Skeletal muscle tissue (tissue), 4 donors: ENCODE results near the gene SLC28A3. TPM values are rescaled to one million over a fixed set of nuclear protein-coding genes. Genes with fewer than 3 reads are reported as not detected.

Source experiments
- H3K27ac ChIP-seq: one replicate; pipeline ENCODE4 v1.7.0; 2013; ENCODE audit warnings: mild to moderate bottlenecking, low read depth, low read length, inconsistent platforms
- H3K27me3 ChIP-seq, 3 donors: one replicate each; pipeline ENCODE4 v1.7.0; 2013; ENCODE audit warnings: low read length in 3 of 3; ENCODE audit not compliant: control insufficient read depth in 3 of 3, insufficient read depth in 3 of 3
- H3K36me3 ChIP-seq, 3 donors: one replicate each; pipeline ENCODE4 v1.7.0; 2013; ENCODE audit warnings: low read length in 3 of 3; ENCODE audit not compliant: control insufficient read depth in 3 of 3, insufficient read depth in 3 of 3
- H3K4me1 ChIP-seq, 3 donors: one replicate each; pipeline ENCODE4 v1.7.0; 2013; ENCODE audit warnings: low read length in 3 of 3, mild to moderate bottlenecking in 3 of 3; ENCODE audit not compliant: control insufficient read depth in 3 of 3, insufficient read depth in 3 of 3
- H3K4me3 ChIP-seq, 3 donors: one replicate each; pipeline ENCODE4 v1.7.0; 2013; ENCODE audit warnings: low read length in 3 of 3
- H3K9ac ChIP-seq, 3 donors: one replicate each; pipeline ENCODE4 v1.7.0; 2013; ENCODE audit warnings: low read length in 3 of 3, mild to moderate bottlenecking in 3 of 3, moderate library complexity in 2 of 3, low read depth in 1 of 3
- H3K9me3 ChIP-seq, 3 donors: one replicate each; pipeline ENCODE4 v1.7.0; 2013; ENCODE audit warnings: low read length in 3 of 3; ENCODE audit not compliant: control insufficient read depth in 3 of 3
- total RNA-seq: library from RNA; depleted of rRNA; stranded (reverse); fragments of >200 nt; gene quantifications from one replicate; pipeline ENCODE4 v1.2.3, GENCODE V29; 2014
- donor health status: Osteomylitis.

SLC28A3 gene
- total RNA-seq, 1 donor from 2014 or later = not detected

DNA sequence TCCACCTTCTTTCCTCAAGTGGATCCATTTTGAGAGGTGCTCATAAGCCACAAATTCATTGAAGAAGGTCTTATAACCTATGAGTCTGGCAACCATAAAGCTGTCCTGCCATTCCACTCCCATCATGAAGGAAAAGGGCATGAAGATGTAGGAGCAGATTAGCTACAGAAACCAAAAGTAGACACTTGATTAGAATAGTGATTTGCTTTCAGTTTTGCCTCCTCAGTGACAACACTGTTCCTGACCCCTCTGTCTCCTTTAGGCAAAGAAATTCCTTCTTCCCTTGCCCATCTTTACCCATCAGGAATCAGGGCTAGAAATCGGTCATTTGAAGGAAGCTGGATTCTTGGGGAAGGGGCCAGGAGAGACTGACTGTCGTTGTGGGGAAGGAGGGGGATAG lies 55.2 kb downstream of the SLC28A3 start:
- Histone ChIP-seq H3K27ac (no peak overlapping the region), H3K27me3 (no peaks in the 10 kb centered on the region), H3K4me3 (no peak overlapping the region), H3K4me1 (no peaks in the 10 kb centered on the region), H3K9ac (no peak overlapping the region), H3K9me3 (no peaks in the 10 kb centered on the region), H3K36me3 (no peaks in the 10 kb centered on the region)

DNA sequence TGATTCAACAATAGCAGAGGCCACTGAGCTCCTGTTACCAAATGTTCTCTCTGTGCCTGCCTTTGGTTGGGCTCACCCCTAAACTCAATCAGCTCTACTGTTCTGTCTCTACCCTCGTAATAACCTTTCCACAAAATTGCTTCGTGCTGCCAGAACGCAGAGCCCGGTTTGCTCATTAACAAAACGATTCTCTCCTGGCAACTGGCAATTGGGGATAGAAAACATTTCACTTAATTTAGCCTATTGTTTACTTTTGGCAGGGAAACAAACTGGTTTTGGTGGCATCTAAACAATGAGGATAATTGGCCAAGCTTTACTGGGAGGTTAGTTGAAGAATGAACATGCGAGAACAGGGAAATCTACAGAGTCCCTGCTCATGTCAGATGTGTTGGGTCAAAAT lies 56.6 kb downstream of the SLC28A3 start:
- H3K4me1 ChIP-seq = no peaks in the 10 kb centered on the region
- no peaks in the 10 kb centered on the region for H3K9me3 ChIP-seq
- no peaks in the 10 kb centered on the region for H3K27me3 ChIP-seq
- no peaks in the 10 kb centered on the region for H3K36me3 ChIP-seq
- no peak overlapping the region for H3K4me3 ChIP-seq
- no peak overlapping the region for H3K9ac ChIP-seq
- no peak overlapping the region for H3K27ac ChIP-seq

GRCh38 chr9:84278130-84278529 lies 62.4 kb downstream of the SLC28A3 start:
- H3K27me3 ChIP-seq = peaks cover 0 to 2% (median 0%) of the 10 kb centered on the region in 3 donors
- no peaks in the 10 kb centered on the region for H3K4me1 ChIP-seq
- no peak overlapping the region for H3K27ac ChIP-seq
- no peak overlapping the region for H3K4me3 ChIP-seq
- no peaks in the 10 kb centered on the region for H3K9me3 ChIP-seq
- H3K36me3 ChIP-seq = no peaks in the 10 kb centered on the region
- no peak overlapping the region for H3K9ac ChIP-seq

- H3K27ac ChIP-seq = no peak overlapping the region
- no peak overlapping the region for H3K9ac ChIP-seq
- H3K4me3 ChIP-seq = no peak overlapping the region
- H3K4me1 ChIP-seq = no peaks in the 10 kb centered on the region
- H3K27me3 ChIP-seq = peaks cover 1 to 4% (median 2%) of the 10 kb centered on the region in 3 donors
- no peaks in the 10 kb centered on the region for H3K36me3 ChIP-seq
- no peaks in the 10 kb centered on the region for H3K9me3 ChIP-seq
Measured at GRCh38 chr9:84277646-84278045, 62.9 kb downstream of the SLC28A3 start.

- peaks cover 8 to 12% (median 8%) of the 10 kb centered on the region in 3 donors for H3K27me3 ChIP-seq
- no peak overlapping the region for H3K27ac ChIP-seq
- no peaks in the 10 kb centered on the region for H3K4me1 ChIP-seq
- H3K9me3 ChIP-seq = no peaks in the 10 kb centered on the region
- no peaks in the 10 kb centered on the region for H3K36me3 ChIP-seq
- H3K4me3 ChIP-seq = no peak overlapping the region
- H3K9ac ChIP-seq = no peak overlapping the region
Measured at GRCh38 chr9:84276741-84277140, 63.8 kb downstream of the SLC28A3 start.

DNA sequence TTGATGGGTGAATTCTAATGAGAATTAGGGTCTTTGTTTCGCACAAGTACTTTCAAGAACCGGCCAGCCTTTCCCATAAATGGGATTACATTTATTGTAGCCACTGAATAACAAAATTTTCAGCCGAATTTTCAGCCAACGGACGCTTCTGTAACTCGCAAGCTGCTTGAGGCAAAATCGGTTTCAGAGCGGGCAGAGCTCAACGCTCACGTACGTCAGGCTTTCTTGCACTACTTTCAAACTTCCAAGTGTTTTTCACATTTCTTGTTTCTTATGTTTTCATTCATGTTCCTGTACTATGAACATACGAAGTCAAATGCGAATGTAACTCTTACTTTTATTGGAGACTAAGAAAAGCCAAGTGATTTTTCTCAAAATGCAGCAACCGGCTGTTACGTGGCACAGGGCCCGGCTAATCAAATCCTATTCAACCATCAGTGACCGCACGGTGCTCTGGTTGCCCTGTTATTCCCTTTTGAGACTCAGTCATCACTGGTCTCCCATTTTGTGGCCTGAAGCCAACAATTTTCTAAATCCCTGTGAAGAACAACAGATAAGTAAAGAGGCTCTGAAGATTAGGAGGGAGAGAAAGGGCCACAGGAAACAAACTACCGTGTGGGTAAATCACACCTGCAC lies 68.5 kb downstream of the SLC28A3 start:
- no peak overlapping the region for H3K9ac ChIP-seq
- no peak overlapping the region for H3K27ac ChIP-seq
- no peaks in the 10 kb centered on the region for H3K36me3 ChIP-seq
- no peaks in the 10 kb centered on the region for H3K4me1 ChIP-seq
- peaks cover 15 to 16% (median 15%) of the 10 kb centered on the region in 3 donors for H3K27me3 ChIP-seq
- H3K9me3 ChIP-seq = no peaks in the 10 kb centered on the region
- peak overlapping the region in 2 of 3 donors; percentile 26 to 41 for H3K4me3 ChIP-seq

DNA sequence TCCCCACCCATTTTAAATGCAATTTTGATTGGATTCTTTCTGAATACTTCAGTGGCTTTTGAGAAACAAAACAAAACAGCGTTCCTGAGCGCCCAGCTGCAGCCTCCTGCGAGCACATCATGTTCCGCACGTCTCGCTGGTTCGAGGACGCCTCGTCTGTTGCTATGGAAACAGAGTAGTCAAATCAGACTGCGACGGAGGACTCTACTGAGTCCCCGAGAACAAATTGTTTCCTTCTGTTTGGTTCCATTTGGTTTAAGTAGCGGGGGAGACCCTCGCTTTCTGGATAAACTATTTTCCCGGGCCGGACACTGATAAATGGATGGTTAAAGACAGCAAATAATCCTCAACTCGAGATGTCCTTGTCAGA lies 69.0 kb downstream of the SLC28A3 start:
- no peak overlapping the region for H3K9ac ChIP-seq
- H3K36me3 ChIP-seq = no peaks in the 10 kb centered on the region
- H3K4me3 ChIP-seq = peak overlapping the region in 2 of 3 donors; percentile 26 to 41
- H3K27ac ChIP-seq = no peak overlapping the region
- peaks cover 15 to 16% (median 15%) of the 10 kb centered on the region in 3 donors for H3K27me3 ChIP-seq
- H3K9me3 ChIP-seq = no peaks in the 10 kb centered on the region
- no peaks in the 10 kb centered on the region for H3K4me1 ChIP-seq

DNA sequence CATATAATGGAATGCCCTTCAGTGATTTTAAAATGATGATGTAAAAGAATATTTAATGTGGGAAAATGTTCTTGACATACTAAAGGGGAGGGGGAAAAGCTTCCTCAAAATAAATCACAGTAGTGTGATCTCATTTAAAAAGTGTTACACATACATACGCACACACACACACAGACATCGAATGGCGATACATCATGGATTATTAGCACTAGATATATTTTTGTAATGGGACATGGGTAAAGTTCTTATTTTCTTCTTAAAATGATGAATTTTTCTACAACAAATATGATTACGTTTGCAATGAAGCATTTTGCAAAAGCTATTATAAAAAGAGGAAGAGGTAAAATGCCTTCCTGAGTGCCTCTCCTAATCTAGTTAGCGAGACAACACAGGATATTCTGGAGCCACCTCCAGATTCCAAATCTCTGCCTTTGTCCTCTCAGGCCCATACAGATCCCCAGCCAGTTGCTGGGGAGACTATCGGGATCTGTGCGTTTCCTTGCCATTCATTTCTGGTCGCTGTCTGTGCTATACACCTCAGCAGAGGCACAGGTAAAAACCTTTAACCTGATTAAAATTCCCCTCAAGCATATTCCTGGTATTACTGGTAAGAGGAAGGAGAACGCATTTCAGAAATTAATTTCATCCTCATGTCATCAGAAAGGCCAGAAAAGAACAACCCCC lies 69.6 kb downstream of the SLC28A3 start:
- H3K27me3 ChIP-seq = peaks cover 15 to 17% (median 16%) of the 10 kb centered on the region in 3 donors
- no peaks in the 10 kb centered on the region for H3K36me3 ChIP-seq
- H3K27ac ChIP-seq = no peak overlapping the region
- H3K9me3 ChIP-seq = no peaks in the 10 kb centered on the region
- H3K9ac ChIP-seq = no peak overlapping the region
- H3K4me1 ChIP-seq = no peaks in the 10 kb centered on the region
- peak overlapping the region in 1 of 3 donors; percentile 26 for H3K4me3 ChIP-seq

GRCh38 chr9:84266087-84266561 lies 74.4 kb downstream of the SLC28A3 start:
- Histone ChIP-seq H3K9me3 (no peaks in the 10 kb centered on the region), H3K4me1 (no peaks in the 10 kb centered on the region), H3K36me3 (no peaks in the 10 kb centered on the region), H3K27me3 (peaks cover 2 to 7% (median 5%) of the 10 kb centered on the region in 3 donors), H3K9ac (no peak overlapping the region), H3K27ac (no peak overlapping the region), H3K4me3 (no peak overlapping the region)

DNA sequence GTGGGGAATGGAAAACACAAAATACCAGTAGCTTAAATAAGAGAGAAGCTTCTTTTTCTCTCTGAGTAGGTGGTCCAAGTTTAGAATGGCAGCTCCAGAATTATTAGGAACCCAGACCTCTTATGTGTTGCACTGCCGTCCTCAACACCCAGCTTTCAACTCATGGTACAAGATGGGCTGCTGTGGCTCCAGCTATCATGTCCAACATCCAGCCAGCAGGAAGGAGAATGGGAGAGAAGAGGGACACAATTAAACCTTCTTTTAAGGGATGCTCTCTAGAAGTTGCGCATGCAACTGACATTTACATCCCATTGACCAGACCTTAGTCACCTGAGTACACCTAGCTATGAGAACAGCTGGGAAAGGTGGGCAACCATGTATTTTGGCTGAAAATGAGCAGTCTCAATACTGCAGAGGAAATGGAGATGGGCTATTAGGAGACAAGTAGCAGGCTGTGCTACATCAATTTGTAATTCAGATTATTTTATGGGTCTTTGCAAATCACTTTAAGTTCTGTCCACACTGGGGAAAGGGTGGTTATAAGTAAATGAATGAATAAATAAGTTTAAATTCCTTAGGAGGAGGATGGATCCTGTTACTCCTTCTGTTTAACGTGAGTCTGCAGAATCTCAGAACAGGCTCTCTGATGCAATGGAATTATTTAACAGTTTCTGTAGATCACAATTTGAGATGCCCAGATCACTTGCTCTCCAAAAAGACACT lies 76.1 kb downstream of the SLC28A3 start:
- no peaks in the 10 kb centered on the region for H3K36me3 ChIP-seq
- peaks cover 0 to 7% (median 4%) of the 10 kb centered on the region in 3 donors for H3K27me3 ChIP-seq
- H3K4me1 ChIP-seq = peaks cover 0 to 3% (median 0%) of the 10 kb centered on the region in 3 donors
- H3K9me3 ChIP-seq = no peaks in the 10 kb centered on the region
- H3K4me3 ChIP-seq = no peak overlapping the region
- no peak overlapping the region for H3K27ac ChIP-seq
- H3K9ac ChIP-seq = no peak overlapping the region
